NCI-H2107 (cell line): ENCODE data around the gene DAND5.
A peak's percentile ranks its signal among the peaks of the same experiment; 100 is the strongest.

Experiments used
- DNase-seq: peaks from one replicate; lab custom pipeline; 2025; lab: John Stamatoyannopoulos, UW

Gene DAND5

DNA sequence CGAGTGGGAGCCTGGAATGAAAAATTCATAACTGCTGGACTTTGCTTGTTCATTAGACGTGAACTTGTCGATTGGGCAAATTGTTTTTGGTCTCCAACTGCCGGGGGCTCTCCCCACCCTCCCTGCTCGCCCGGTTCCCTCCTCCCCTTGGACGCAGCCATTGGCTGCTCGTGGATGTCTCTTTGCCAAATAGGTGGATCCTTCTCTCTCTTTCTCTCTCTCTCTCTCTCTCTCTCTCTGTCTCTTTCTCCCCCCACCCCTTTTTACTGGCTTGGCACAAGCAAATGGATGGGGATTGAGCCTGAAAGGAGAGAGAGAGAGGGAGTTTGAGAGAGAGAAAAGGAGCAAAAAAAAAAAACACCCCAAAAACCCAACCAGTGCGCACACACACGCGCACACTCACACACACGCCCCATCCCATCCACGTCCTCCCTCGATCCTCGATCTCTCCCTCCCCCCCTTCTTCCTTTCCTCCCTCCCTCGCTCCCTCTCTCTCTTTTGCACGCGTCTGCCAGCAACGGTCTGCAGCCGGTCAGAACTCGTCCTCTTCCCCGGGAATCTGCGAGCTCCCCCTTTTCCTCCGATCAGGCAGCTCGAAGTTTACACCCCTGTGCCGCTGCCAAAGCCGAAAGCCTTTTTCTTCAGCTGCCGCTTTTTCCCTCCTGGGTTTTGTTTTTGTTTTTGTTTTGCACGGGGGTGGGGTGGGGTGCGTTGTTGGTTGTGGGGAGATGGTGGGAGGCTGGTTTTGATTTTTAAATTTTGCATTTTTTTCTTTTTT, 53.7 kb downstream of the DAND5 start:
- DNase-seq = peak; percentile 68

DNA sequence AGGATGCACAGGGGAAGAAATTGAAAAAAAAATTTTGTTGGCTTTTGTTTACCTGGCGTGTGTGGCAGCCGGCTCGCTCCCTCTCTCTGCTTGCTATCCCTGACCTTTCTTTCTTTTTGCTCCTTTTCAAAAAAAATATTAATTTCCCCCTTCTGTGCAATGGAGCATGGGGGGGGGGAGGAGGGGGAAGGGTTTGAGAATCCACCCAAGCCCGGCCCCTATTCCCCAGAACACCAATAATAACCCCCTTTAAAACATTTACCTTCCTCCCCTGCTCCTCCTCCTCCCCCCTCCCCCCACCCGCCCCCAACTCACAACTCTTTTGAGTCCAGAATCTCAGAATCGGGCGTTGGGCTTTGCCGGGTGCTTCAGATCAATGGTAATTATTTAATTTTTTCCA, 54.3 kb downstream of the DAND5 start:
- no peak for DNase-seq
